Right lobe of liver (tissue), 6 donors: ENCODE results near the gene COL4A1. TPM values are rescaled to one million over a fixed set of nuclear protein-coding genes. Genes with fewer than 3 reads are reported as not detected.

ENCODE experiments used
- ATAC-seq, 4 donors: fragments of 200-7000 bp; cut with Tn5 transposase; one replicate each; pipeline ENCODE4 v1.9.1; 2020; ENCODE audit warnings: mild to moderate bottlenecking in 4 of 4, moderate library complexity in 4 of 4
- DNase-seq, 3 donors: peaks; one replicate each; pipeline ENCODE4 v3.0.0-alpha.2; 2020
- H3K27ac ChIP-seq, 3 donors: fragments of 200-600 bp; one replicate each; pipeline ENCODE4 v1.8.0; 2022
- H3K27me3 ChIP-seq, 2 donors: fragments of 200-600 bp; one replicate each; pipeline ENCODE4 v1.8.0; 2022
- H3K36me3 ChIP-seq, 4 donors: fragments of 200-600 bp; sonication (generic) in 1 of 4; one replicate each; pipeline versions ENCODE4 v1.5.1 to v1.8.0; 2017 to 2022; ENCODE audit warnings: control low read depth in 1 of 4
- H3K4me1 ChIP-seq, 4 donors: fragments of 200-600 bp; sonication (generic) in 1 of 4; one replicate each; pipeline versions ENCODE4 v1.5.1 to v1.8.0; 2017 to 2022; ENCODE audit warnings: control low read depth in 1 of 4
- H3K4me3 ChIP-seq, 3 donors: fragments of 200-600 bp; one replicate each; pipeline ENCODE4 v1.8.0; 2022
- H3K9me3 ChIP-seq, 4 donors: fragments of 200-600 bp; sonication (generic) in 1 of 4; one replicate each; pipeline versions ENCODE4 v1.5.1 to v1.8.0; 2017 to 2022; ENCODE audit warnings: control low read depth in 1 of 4
- CTCF ChIP-seq, 4 donors: fragments of 200-600 bp in 3 of 4; fragments of 450-650 bp in 1 of 4; IDR thresholded peaks; one replicate each; pipeline versions ENCODE4 v1.5.1 to v1.8.0; 2016 to 2022; ENCODE audit warnings: antibody characterized with exemption in 4 of 4, mild to moderate bottlenecking in 2 of 4
- POLR2A ChIP-seq: fragments of 450-650 bp; IDR thresholded peaks from one replicate; pipeline ENCODE4 v1.6.1; 2017; ENCODE audit warnings: antibody characterized with exemption, mild to moderate bottlenecking
- WGBS: methylation state at CpG from one replicate; pipeline ENCODE4 v1.1.6; 2018; ENCODE audit warnings: low coverage, low lambda C conversion rate; ENCODE audit not compliant: insufficient coverage; ENCODE audit errors: missing lambda C conversion rate; 5-methylcytosine and 5-hydroxymethylcytosine counted together
- intact Hi-C, 2 donors: fragments of 100-400 bp; cut with DNase I; formaldehyde crosslinking; loops; one replicate each; pipeline versions ENCODE4 v1.11.2 to v1.14.1; 2022
- total RNA-seq, 6 experiments: library from RNA; depleted of rRNA in 2 of 6; stranded (reverse); fragments of >200 nt in 2 of 6; fragmentation: NEBNext Ultra II Directional in 3 of 6; extraction: Animal tissue kit (Norgen Biotek cat#: 25700) in 3 of 6; gene quantifications; one replicate each; pipeline versions ENCODE4 v1.1.0 to v1.2.4, GENCODE V29; 2016 to 2023
- donor health status: DM: no; HTN: yes; CAD: no.
- donor health status: DM: no; HTN: no; CAD: no.
- donor health status: DM: no; HTN: no; CAD: no.
- donor health status: DM: no; HTN: yes; CAD: no.
- donor health status: DM: no; HTN: yes; CAD: no.

COL4A1 gene
- total RNA-seq, 6 experiments from 2014 or later, result 8.0 to 89.8 (median 41.1) TPM

- Histone ChIP-seq H3K4me1 (no peaks in the 10 kb centered on the region), H3K9me3 (no peaks in the 10 kb centered on the region), H3K27ac (no peak overlapping the region), H3K27me3 (no peaks in the 10 kb centered on the region), H3K4me3 (no peak overlapping the region), H3K36me3 (no peaks in the 10 kb centered on the region)
- TF ChIP-seq POLR2A, result no peak
- no peak for TF ChIP-seq CTCF (IDR thresholded peaks at IDR 0.05)
- intact Hi-C loops, result no loop called here
- DNase-seq (peak in 1 of 3 donors; percentile 29), ATAC-seq (no peak)
- WGBS, result 37% methylated on average over 9 of the region's 11 CpGs
These were observed 143.9 kb downstream of the COL4A1 start for GRCh38 chr13:110162866-110163658.

GRCh38 chr13:110162053-110162452, 144.9 kb downstream of the COL4A1 start:
- Histone ChIP-seq H3K4me1 (no peaks in the 10 kb centered on the region), H3K4me3 (no peak overlapping the region), H3K27ac (no peak overlapping the region), H3K27me3 (no peaks in the 10 kb centered on the region), H3K36me3 (no peaks in the 10 kb centered on the region), H3K9me3 (no peaks in the 10 kb centered on the region)
- peak in 1 of 3 donors; percentile 37 for DNase-seq
- intact Hi-C loops, result no loop called here
- 82% methylated on average over 10 of the region's 11 CpGs for WGBS
- ATAC-seq, result no peak
- TF ChIP-seq POLR2A, result no peak
- no peak for TF ChIP-seq CTCF (IDR thresholded peaks at IDR 0.05)

GRCh38 chr13:110161112-110161882, 145.7 kb downstream of the COL4A1 start:
- Histone ChIP-seq H3K4me3 (no peak overlapping the region), H3K9me3 (no peaks in the 10 kb centered on the region), H3K27me3 (no peaks in the 10 kb centered on the region), H3K36me3 (no peaks in the 10 kb centered on the region), H3K4me1 (no peaks in the 10 kb centered on the region), H3K27ac (no peak overlapping the region)
- peak; percentile 42 to 58 (median 54) for ATAC-seq
- TF ChIP-seq CTCF (IDR thresholded peaks at IDR 0.05) (no peak), POLR2A (no peak)
- intact Hi-C loops, result no loop called here
- WGBS, result 42% methylated on average over 10 of the region's 10 CpGs
- peak in 1 of 3 donors; percentile 48 for DNase-seq

GRCh38 chr13:110158226-110158625, 148.7 kb downstream of the COL4A1 start:
- TF ChIP-seq CTCF (IDR thresholded peaks at IDR 0.05) (no peak), POLR2A (no peak)
- Histone ChIP-seq H3K27me3 (no peaks in the 10 kb centered on the region), H3K4me1 (no peaks in the 10 kb centered on the region), H3K4me3 (no peak overlapping the region), H3K9me3 (no peaks in the 10 kb centered on the region), H3K36me3 (no peaks in the 10 kb centered on the region), H3K27ac (no peak overlapping the region)
- ATAC-seq (no peak), DNase-seq (peak in 1 of 3 donors; percentile 33)
- intact Hi-C loops, result no loop called here
- WGBS, result 33% methylated on average over 2 of the region's 2 CpGs
